C4-2B (cell line): ENCODE measurements around the gene HECW1.
"Not testable (repeated sequence)": the region's sequence is repeated elsewhere in the genome, so short reads cannot be mapped to it uniquely, and the experiment has no call there.

Source experiments
- CTCF ChIP-seq: fragments of 450-650 bp; conservative IDR thresholded peaks from 2 replicates; pipeline ENCODE4 v1.5.1; 2017; ENCODE audit warnings: mild to moderate bottlenecking
- ZFX ChIP-seq: fragments of 450-650 bp; IDR thresholded peaks from 2 replicates; pipeline ENCODE4 v1.6.1; 2017

GRCh38 chr7:43073811-43074210 is 38.6 kb upstream of the HECW1 start:
- TF ChIP-seq CTCF, ZFX: not testable (repeated sequence)
